NCI-H774 (cell line): ENCODE measurements around the gene CD52.

ENCODE experiments used
- DNase-seq: peaks from one replicate; lab custom pipeline; 2025; lab: John Stamatoyannopoulos, UW

The CD52 gene

DNA sequence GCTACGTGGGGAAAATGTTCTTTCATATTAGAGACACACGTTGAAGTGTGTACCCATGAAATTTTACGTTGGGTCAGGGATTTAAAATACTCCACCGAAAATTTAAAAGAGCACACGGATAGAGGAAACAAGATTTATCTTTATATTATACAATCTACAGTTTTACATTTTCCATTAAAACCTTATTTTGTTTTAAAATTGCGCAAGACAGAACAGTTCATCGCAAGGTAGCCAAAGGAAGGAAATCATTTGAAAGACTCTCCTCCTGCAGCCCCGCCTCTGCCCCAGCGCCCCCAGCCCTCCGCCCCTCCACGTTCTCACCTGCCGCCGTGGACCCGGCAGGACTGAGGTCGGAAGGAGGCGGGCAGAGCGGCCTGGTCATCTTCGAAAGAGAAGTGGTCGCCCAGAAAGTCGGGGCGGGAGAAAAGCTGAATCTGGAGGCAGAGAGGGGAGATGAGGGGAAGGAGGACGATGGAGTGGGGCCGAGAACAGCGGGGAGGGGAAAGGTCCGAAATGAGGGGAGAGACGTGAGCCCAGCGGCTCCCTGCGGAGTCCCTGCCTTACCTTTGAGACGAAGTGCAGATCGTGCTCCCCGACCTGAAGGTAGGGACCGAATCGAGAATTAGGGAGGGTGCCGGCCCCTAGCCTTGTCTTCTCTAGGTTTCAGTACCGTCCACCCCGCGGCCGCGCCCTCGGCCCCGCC lies 18.2 kb downstream of the CD52 start:
- no peak for DNase-seq

- peak; percentile 71 for DNase-seq
Measured at GRCh38 chr1:26336477-26337205, 18.9 kb downstream of the CD52 start.

DNA sequence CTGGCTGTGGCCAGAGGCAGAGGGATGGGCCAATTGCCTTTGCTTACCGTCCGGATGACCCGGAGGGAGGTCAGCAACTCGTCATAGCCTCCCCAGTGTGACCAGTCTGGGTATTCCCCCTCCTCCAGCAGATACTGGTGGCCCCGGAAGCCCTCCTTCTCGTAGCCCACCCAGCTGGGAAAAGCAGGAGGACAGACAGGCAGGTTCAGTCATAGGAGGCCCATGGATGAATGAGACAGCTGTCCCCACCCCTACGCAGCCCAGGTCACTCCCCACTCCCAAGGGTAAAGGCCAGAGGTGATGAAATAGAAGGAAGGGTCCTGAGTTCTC lies 19.4 kb downstream of the CD52 start:
- no peak for DNase-seq

DNA sequence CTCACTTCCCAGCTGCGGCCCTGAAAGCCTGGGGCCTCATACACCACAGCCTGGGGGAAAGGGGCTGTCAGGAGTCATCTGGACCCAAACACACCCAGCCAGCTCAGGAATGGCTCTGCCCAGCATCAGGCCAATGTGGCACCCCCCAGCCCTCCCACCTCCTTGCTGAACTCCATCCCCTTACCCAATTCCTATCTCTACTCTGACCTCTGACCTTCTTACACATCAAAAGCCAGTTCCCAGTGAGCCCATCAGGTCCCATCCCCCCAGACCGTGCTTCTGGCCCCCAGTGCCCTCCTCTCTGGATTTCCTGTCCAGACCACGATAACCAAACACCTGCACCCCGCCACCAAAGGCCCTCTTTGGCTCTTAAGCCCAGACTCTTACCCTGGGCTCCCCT lies 19.9 kb downstream of the CD52 start:
- DNase-seq, result no peak

DNA sequence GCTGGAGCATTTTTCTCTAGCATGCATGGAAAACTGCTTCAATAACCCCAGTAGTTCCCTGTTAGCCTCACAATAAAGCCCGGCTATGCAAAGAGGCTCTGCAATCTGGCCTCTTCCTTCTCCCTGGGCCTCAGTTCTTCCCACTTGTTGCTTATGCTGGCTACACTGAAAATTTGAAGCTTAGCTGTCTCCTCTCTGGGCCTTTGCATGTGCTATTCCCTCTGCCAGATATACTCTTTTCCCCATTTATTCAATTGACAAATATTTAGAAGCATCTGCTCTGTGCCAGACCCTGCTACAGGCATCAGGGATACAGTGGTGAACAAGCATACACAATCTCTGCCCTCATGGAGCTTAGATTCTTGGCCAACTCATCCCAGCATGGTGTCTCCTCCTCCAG lies 20.9 kb downstream of the CD52 start:
- DNase-seq, result no peak

GRCh38 chr1:26340047-26340481 lies 22.3 kb downstream of the CD52 start:
- no peak for DNase-seq

- DNase-seq, result no peak
Measured at GRCh38 chr1:26344147-26344920, 26.6 kb downstream of the CD52 start.

DNA sequence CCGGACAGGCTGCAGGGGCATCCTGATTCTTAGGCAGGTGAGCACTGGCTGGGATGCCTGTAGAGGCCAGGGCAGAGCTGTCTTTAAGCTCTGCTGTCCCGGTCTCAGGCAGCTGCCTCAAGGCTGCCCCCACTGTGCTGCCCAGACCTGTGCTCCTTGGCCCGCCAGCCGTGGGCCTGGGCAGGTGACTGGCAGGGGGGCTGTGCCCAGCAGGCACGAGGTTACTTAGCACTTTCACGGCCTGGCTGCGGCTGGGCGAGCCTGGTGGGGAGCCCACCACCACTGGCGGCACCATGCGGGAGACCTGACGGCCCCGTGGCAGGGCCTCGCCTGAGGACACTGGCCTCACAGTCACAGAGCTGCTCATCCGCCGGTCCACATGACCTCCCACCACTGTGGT lies 28.0 kb downstream of the CD52 start:
- no peak for DNase-seq

DNA sequence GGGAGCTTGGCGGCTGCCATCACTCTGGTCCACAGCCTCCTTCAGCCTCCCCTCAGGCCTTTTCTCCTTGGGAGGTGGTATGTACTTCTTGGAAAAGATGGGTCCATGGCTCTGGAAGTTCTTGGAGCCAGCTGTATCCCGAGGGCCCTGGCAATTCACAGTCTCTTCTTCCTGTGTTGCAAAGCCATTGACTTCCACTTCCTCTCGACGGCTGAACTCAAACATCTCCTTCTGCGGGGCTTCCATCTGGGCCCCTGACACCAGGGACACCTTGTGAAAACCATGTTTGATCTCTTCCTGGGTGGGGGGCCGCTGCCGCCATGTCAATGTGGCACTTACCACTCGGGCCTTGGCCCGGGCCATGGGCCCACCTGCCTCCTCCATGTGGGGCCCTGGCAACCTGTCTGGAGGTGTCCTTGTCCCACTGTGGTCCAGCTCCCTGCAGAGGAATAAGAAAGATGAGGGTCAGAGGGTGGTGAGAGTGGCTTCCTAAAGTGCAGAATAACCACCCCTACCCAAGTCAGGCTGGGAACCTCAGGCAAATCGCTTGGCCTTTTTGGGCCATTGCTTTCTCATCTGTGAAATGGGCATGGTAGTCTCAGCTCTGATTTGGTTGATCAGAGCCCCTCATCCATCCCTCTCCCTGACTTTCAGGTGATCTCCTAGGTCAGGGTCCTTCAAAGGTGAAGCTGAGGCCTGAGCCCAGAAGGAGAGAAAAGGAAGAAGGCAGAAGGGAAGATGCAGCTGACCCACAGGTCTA lies 28.7 kb downstream of the CD52 start:
- DNase-seq, result no peak

DNA sequence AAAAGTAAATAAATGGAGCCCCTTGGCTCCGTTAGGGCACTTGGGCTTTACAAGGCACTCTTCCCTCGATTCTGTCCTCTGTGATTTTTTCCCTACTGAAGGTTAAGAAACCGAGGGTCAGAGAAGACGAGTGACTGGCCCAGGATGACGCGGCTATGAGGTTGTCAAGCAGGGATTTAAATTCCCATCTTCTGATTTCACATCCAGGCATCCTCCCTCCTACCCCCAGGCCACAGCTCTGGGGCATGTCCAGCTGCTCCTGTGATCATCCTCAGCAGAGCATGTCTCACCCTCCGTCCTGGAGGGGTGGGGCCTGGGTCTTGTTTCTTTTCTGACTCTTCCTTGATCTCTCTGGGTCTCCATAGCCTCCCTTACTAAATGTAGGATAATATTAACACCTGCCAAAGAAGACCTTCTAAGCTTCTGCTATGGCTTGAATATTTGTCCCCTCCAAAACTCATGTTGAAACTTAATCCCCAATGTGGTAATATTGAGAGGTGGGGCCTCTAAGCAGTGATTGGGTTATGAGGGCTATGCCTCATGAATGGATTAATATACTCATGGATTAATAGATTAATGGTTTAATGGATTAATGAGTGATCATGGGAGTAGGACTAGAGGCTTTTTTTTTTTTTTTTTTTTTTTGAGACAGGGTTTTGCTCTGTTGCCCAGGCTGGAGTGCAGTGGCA lies 31.6 kb downstream of the CD52 start:
- DNase-seq, result no peak

GRCh38 chr1:26349877-26350244 lies 32.1 kb downstream of the CD52 start:
- no peak for DNase-seq

DNA sequence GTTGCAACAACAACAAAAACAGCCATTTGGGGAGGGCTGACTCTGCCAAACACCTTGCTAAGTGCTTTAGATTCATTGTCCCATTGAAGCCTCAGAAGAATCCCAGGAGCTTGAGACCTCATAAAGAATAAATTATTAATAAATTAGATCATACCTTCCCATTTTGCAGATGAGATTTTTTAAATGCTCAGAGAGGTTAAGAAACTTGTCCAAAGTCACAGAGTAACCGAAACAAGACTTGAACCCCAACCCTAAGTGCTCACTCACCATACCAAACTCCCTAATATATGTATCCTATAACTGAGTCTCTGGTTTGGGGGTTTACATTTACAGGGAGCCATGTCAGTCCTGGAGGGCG lies 32.6 kb downstream of the CD52 start:
- no peak for DNase-seq

DNA sequence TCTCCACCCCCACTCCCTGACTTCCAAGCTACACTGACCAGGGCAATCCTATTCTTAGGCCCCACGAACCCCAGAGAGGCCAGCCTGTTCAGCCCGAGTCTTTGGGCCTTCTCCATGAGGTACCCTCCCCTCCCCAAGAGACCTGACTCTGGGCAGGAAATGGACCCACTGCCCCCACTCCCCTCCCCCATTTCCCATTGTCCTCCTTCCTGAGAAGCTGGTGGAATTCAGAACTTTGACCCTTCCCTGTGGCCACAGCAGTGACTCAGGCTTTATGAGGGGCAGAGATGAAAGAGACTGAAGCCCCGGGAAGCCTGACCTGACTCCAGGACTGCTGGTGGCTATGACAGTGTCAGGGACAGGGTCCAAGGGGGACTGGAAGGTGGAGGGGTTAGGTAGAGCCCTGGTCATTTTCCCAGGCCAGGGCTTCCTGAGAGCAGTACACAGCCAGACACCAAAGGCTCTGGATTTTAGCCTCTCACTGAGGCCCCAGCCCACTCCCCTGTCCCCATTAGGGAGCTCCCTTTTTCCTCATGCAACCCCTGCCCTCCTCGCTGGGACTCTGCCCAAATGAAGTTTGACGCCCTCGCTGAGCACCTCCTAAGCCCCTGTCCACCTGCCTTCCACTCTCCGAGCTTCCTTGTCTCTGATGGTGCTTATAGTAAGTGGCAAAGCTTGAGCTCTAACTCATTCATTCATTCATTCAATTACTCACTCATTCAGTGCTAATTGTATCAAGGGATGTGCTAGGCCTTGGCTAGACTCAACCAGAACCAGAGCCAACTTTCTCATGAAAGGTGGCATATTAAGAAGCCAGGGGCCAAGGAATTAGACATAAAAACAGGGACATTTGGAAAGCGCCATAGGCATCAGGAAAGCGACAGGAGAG lies 33.2 kb downstream of the CD52 start:
- DNase-seq, result no peak

GRCh38 chr1:26351590-26352337 lies 34.0 kb downstream of the CD52 start:
- no peak for DNase-seq

DNA sequence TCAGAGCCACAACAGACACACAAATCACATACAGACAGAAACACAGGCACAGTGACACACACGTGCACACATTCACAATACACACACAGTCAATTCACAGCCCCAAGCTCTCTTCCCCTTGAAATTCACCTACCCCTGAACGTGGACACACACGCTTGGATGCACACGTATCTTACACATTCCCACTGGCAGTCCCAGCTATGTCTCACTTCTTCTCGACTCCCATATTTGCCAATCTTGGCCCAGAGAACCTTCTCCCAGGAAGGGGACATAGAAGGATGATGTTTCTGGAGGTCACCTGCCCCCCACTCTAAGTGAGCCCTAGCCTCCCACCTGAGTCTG lies 34.6 kb downstream of the CD52 start:
- no peak for DNase-seq

- DNase-seq, result no peak
Measured at GRCh38 chr1:26353210-26353859, 35.6 kb downstream of the CD52 start.

DNA sequence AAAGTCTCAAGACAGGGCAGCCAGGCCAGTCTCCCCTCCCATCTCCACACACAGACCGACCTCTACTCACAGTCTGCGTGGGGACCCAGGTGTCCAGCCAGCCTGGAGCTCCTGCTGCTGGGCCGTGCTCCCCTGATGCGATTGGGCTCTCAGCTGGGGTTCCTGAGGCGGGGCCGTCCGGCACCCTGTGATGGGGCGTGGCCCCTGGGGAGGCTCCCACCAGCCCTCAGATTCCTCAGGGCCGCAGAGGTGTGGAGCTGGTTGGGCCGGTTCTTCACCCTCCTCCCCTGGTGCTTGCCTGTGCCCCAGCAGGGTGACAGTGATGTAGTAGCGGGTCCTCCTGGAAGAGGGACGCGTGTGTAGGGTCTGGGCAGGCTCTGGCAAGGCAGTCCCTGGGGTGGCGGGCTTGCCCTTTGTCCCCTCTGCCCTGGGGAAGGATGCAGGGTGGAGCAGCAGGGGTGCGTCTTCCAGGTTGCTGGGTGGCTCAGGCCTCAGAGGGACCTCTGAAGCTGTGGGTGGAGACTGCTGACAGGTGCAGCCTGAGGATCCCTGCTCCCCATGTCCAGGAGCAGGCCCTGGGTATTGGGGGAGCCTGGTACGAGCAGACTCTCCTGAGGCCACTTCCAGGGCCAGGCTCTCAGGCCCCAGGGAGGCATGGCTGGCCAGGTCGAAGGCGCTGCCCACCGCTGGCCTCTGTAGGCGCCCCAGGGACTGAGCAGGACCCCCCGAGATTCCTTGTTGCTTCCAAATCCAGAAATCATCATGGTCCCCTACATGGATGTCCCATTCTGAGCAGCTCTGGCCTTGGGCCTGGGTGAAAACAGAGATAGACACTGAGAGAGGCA lies 36.4 kb downstream of the CD52 start, which contains the start of gene CRYBG2:
Gene CRYBG2, minus strand, starts transcription at position 155 of the 845 bp plus-strand sequence. CDS start 7,473 bp downstream, outside the sequence.
- no peak for DNase-seq

DNA sequence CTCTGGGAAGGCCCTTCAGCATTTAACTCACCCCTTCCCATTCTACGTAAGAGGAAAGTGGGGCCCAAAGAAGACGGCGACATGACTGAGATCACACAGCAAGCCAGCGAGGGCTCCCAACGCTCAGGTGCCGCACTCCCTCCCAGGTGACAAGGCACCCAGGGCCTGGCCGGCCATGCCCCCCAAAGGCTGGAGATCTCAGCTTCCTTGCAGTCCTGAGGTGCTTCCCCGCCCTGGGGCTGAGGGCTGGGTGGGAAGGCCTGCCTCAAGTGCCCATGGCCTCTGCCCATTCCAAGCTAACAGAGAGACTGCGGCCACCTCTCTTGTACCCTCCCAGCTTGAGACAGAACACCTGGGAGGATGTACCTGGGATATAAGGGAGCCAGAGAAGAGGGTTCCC lies 37.2 kb downstream of the CD52 start:
- DNase-seq, result no peak

DNA sequence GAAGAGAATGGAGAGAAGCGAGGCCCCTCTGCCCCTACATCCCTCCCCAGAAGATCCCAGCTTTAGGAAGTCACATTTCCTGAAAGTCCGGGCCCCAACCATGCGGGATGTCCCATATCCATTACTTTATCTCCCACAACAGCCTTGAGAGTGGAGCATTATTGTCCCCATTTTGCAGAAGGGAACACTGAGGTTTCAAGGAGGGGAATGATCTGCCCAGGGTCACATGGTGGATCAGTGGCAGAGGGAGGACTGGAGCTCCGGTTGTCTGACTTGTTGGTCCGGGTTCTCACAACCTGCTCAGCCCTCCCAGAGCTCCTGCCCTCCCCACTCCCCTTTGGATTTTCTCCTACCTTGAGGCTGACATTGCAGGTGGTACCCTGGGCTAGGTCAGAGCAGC lies 38.3 kb downstream of the CD52 start:
- DNase-seq, result no peak
